Hematopoietic multipotent progenitor cell (in vitro differentiated cells): Measurements from ENCODE around the gene NUDT9. TPM values are rescaled to one million over a fixed set of nuclear protein-coding genes. Genes with fewer than 3 reads are reported as not detected.

Experiments
- DNase-seq, 3 donors: peaks; one replicate each; pipeline ENCODE4 v3.0.0-alpha.2; 2011 to 2015; ENCODE audit warnings: low read depth in 2 of 3, low spot score in 2 of 3
- small RNA-seq: library from RNA; depleted of rRNA; stranded (forward); fragments of <200 nt; gene quantifications from one replicate; pipeline ENCODE3, GENCODE V24; 2012
- total RNA-seq: library from RNA; depleted of rRNA; stranded (reverse); fragments of >200 nt; gene quantifications from one replicate; pipeline ENCODE4 v1.2.3, GENCODE V29; 2012

NUDT9 gene
- total RNA-seq, 1 donor, result 7.3 TPM

- DNase-seq, result no peak
Measured at GRCh38 chr4:87502580-87503238, 80.3 kb downstream of the NUDT9 start.

- no peak for DNase-seq
Measured at GRCh38 chr4:87505862-87506261, 83.5 kb downstream of the NUDT9 start.

- no peak for DNase-seq
Measured at GRCh38 chr4:87506974-87507701, 84.8 kb downstream of the NUDT9 start.

Small RNAs within 50 kb of the gene (small RNA-seq; reads per million reads assigned to genes)
- not detected for gene RN7SL681P

Other genes starting within 250 kb of the NUDT9 start
- gene KLHL8, start 202.0 kb upstream of the NUDT9 start, total RNA-seq, result 5.4 TPM
- gene HSD17B13, start 99.7 kb upstream of the NUDT9 start, total RNA-seq, result 0.27 TPM
- 63.8 TPM for gene HSD17B11, start 31.4 kb upstream of the NUDT9 start, total RNA-seq
- gene SPARCL1, start 106.8 kb downstream of the NUDT9 start, total RNA-seq, result not detected
- under 0.01 TPM for gene DSPP, start 186.0 kb downstream of the NUDT9 start, total RNA-seq
- gene DMP1, start 227.7 kb downstream of the NUDT9 start, total RNA-seq, result not detected